Neural progenitor cell (in vitro differentiated cells): ENCODE results near the gene TMEM107.
"Not testable (repeated sequence)": the region's sequence is repeated elsewhere in the genome, so short reads cannot be mapped to it uniquely, and the experiment has no call there.

Source experiments
- CTCF ChIP-seq: fragments of 200-600 bp; sonication (generic); IDR thresholded peaks from 2 replicates; pipeline ENCODE4 v1.5.1; 2017; ENCODE audit warnings: antibody characterized with exemption, mild to moderate bottlenecking
- EZH2phosphoT487 ChIP-seq: fragments of 200-600 bp; sonication (generic); IDR thresholded peaks from 2 replicates; pipeline ENCODE4 v1.6.1; 2017; ENCODE audit warnings: antibody characterized with exemption

- TF ChIP-seq CTCF, EZH2phosphoT487: not testable (repeated sequence)
Measured at GRCh38 chr17:8170186-8170585, 6.0 kb downstream of the TMEM107 start.
